Endothelial cell (in vitro differentiated cells): ENCODE measurements around the gene GARIN5A. TPM values are rescaled to one million over a fixed set of nuclear protein-coding genes. Genes with fewer than 3 reads are reported as not detected.

Experiments
- DNase-seq: peaks from one replicate; pipeline ENCODE4 v3.0.0; 2021; ENCODE audit warnings: low spot score
- H3K27ac Mint-ChIP-seq: one replicate; pipeline ENCODE4 v1.8.0; 2021; ENCODE audit warnings: mixed read lengths, inconsistent platforms; ENCODE audit not compliant: unreplicated experiment
- H3K27me3 Mint-ChIP-seq: one replicate; pipeline ENCODE4 v1.8.0; 2021; ENCODE audit warnings: mild to moderate bottlenecking, moderate library complexity, mixed read lengths, inconsistent platforms; ENCODE audit not compliant: unreplicated experiment
- H3K36me3 Mint-ChIP-seq: one replicate; pipeline ENCODE4 v1.8.0; 2021; ENCODE audit warnings: mild to moderate bottlenecking, low read depth, mixed read lengths, inconsistent platforms; ENCODE audit not compliant: unreplicated experiment
- H3K4me1 Mint-ChIP-seq: one replicate; pipeline ENCODE4 v1.8.0; 2021; ENCODE audit warnings: mild to moderate bottlenecking, mixed read lengths, inconsistent platforms; ENCODE audit not compliant: unreplicated experiment
- H3K4me3 Mint-ChIP-seq: one replicate; pipeline ENCODE4 v1.8.0; 2021; ENCODE audit warnings: mild to moderate bottlenecking, mixed read lengths, inconsistent platforms; ENCODE audit not compliant: unreplicated experiment
- H3K9me3 Mint-ChIP-seq: one replicate; pipeline ENCODE4 v1.8.0; 2021; ENCODE audit warnings: mixed read lengths, inconsistent platforms; ENCODE audit not compliant: unreplicated experiment
- total RNA-seq: library from RNA; stranded (reverse); fragmentation: NEBNext Ultra II Directional; extraction: Animal tissue kit (Norgen Biotek cat#: 25700); gene quantifications from one replicate; pipeline ENCODE4 v1.2.1, GENCODE V29; 2021; ENCODE audit not compliant: unreplicated experiment
- TF ChIP-seq, protein P1 (sequence below): fragments of 200-600 bp; sonication (generic); IDR thresholded peaks from one replicate; pipeline ENCODE4 v1.5.0; 2021; ENCODE audit warnings: antibody characterized with exemption; ENCODE audit not compliant: unreplicated experiment

Gene GARIN5A
- total RNA-seq, 1 donor from 2014 or later = not detected

GRCh38 chr19:50490411-50490811 is 13.8 kb upstream of the GARIN5A start:
- Mint-ChIP-seq H3K4me1 (no peaks in the 10 kb centered on the region), H3K27me3 (peaks cover 28% of the 10 kb centered on the region), H3K36me3 (peaks cover 41% of the 10 kb centered on the region), H3K4me3 (no peak overlapping the region), H3K9me3 (peaks cover 59% of the 10 kb centered on the region), H3K27ac (no peak overlapping the region)
- DNase-seq = no peak
- TF ChIP-seq, protein P1, sequence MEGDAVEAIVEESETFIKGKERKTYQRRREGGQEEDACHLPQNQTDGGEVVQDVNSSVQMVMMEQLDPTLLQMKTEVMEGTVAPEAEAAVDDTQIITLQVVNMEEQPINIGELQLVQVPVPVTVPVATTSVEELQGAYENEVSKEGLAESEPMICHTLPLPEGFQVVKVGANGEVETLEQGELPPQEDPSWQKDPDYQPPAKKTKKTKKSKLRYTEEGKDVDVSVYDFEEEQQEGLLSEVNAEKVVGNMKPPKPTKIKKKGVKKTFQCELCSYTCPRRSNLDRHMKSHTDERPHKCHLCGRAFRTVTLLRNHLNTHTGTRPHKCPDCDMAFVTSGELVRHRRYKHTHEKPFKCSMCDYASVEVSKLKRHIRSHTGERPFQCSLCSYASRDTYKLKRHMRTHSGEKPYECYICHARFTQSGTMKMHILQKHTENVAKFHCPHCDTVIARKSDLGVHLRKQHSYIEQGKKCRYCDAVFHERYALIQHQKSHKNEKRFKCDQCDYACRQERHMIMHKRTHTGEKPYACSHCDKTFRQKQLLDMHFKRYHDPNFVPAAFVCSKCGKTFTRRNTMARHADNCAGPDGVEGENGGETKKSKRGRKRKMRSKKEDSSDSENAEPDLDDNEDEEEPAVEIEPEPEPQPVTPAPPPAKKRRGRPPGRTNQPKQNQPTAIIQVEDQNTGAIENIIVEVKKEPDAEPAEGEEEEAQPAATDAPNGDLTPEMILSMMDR = no peak

- Mint-ChIP-seq H3K27ac (no peak overlapping the region), H3K27me3 (peaks cover 26% of the 10 kb centered on the region)
Observed at GRCh38 chr19:50489461-50490011, 12.9 kb upstream of the GARIN5A start.

DNA sequence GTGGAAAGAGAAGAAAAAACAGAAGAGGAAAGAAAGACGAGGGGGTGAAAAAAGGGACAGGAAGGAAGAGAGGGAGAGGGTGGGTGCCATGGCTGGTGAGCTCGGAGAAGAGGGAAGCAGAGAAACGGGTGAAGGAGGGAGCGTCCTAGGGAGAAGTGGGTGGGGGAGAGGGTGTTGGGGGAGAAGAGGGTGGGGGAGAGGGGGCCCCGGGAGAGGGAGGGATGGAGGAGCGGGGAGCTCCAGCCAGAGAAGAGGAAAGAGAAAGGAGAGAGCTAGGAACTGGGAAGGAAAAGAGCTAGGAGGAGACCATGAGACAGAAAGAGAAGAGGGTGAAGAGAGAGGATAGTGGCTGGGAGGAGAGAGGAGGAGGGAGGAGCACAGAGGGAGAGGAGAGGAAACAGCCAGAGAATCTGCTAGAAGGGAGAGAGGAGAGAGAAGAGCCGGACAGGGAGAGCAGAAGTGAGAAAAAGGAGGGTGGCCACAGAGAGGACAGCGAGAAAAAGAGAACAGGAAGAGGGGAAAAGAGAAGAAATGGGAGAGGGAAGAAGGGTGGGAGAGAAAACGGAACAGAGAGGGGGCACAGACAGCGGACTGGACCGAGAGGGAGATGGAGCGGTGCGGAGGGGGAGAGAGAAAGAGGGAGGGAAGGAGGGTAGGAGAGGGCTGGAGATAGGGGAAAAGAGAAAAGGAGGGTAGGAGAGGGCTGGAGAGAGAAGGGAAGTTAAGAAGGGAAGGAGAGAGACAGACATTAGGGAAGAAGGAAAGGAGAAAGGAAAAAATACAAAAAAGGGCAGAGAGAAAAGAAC is 11.9 kb upstream of the GARIN5A start:
- DNase-seq = no peak
- Mint-ChIP-seq H3K9me3 (peaks cover 49% of the 10 kb centered on the region), H3K27ac (no peak overlapping the region), H3K4me3 (no peak overlapping the region), H3K4me1 (no peaks in the 10 kb centered on the region), H3K27me3 (peaks cover 26% of the 10 kb centered on the region), H3K36me3 (peaks cover 32% of the 10 kb centered on the region)
- TF ChIP-seq, protein P1 = no peak

More at GRCh38 chr19:50489461-50490011, 12.9 kb upstream of the GARIN5A start:
- TF ChIP-seq, protein P1 = no peak
- Mint-ChIP-seq H3K4me3 (no peak overlapping the region), H3K4me1 (no peaks in the 10 kb centered on the region), H3K9me3 (peaks cover 52% of the 10 kb centered on the region), H3K36me3 (peaks cover 35% of the 10 kb centered on the region)
- no peak for DNase-seq

GRCh38 chr19:50486823-50487515 is 10.3 kb upstream of the GARIN5A start:
- no peaks in the 10 kb centered on the region for H3K4me1 Mint-ChIP-seq
- H3K27ac Mint-ChIP-seq = no peak overlapping the region
- no peak for DNase-seq
- no peak overlapping the region for H3K4me3 Mint-ChIP-seq
- peaks cover 35% of the 10 kb centered on the region for H3K36me3 Mint-ChIP-seq
- TF ChIP-seq, protein P1 = peak; percentile 34
- H3K9me3 Mint-ChIP-seq = peaks cover 48% of the 10 kb centered on the region
- peaks cover 21% of the 10 kb centered on the region for H3K27me3 Mint-ChIP-seq
